ENCODE results near the gene FYB2.

FYB2 gene

DNA sequence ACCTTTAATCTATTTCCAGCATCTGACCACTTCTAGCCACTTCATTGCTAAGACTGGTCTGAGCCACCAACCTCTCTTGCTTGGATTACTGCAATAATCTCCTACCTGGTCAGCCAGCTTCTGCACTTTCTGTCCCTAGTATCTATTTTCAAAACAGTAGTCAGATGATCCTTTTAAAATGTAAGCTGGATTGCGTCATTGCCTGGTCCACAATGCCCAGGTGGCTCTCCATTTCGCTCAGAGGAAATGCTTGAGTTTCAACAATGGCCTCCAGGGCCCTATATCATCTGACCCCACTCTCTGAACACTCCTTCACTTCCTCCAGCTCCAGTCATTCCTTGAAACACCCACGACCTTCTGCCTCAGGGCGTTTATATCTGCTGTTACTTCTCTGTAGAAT is 2.3 kb downstream of the FYB2 start:
- no peak overlapping the region for H4K12ac ChIP-seq (ENCODE audit: low read depth, low read length)

DNA sequence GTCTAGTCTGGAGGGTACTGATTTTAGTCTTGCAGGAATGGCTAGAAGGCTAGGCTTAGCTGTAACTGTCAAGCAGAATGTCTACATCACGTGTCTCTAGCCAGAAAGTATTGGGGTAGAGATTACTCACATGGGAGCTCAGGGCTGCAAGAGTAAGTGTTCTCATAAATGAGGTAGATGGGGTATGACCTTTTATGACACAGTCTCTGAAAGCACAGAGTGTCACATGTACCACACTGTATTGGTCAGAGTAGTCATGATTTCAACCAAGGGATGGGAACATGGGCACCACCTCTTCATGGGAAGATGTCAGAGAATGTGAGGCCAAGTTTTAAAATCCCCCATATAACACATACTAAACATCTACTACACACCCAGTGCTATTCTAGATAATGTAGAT is 2.9 kb downstream of the FYB2 start:
- Histone ChIP-seq H4K8ac (ENCODE audit: low read depth, low read length) (no peak overlapping the region), H4K12ac (ENCODE audit: low read depth, low read length) (no peak overlapping the region), H2BK120ac (ENCODE audit: insufficient read depth, low read length, poor library complexity) (peak overlapping the region; percentile 69), H3K14ac (ENCODE audit: low read length) (peak overlapping the region; percentile 34), H3K36me3 (ENCODE audit: control insufficient read depth in 1 of 2, insufficient read depth in 2 of 2, low read length in 2 of 2) (no peaks in the 10 kb centered on the region), H3K4me2 (ENCODE audit: low read length) (no peak overlapping the region), H3K79me2 (ENCODE audit: control insufficient read depth, insufficient read depth, low read length, poor library complexity) (no peaks in the 10 kb centered on the region), H2BK12ac (ENCODE audit: low read length) (peak overlapping the region; percentile 60), H3K27ac (ENCODE audit: low read depth, low read length) (no peak overlapping the region), H2BK5ac (ENCODE audit: low read depth, low read length, poor library complexity) (no peak overlapping the region), H4K91ac (ENCODE audit: low read depth, low read length) (peak overlapping the region; percentile 17), H3K9me3 (ENCODE audit: insufficient read depth, low read depth, low read length) (peaks cover 3% of the 10 kb centered on the region), H2AK5ac (ENCODE audit: low read length) (peak overlapping the region; percentile 44), H3K23ac (ENCODE audit: low read length) (no peak overlapping the region), H3K4me3 (ENCODE audit: low read depth, low read length) (no peak overlapping the region), H3K4me1 (ENCODE audit: control insufficient read depth in 1 of 2, insufficient read depth in 2 of 2, low read length in 2 of 2) (peaks cover 13 to 24% of the 10 kb centered on the region in 2 experiments), H3K27me3 (ENCODE audit: insufficient read depth, low read length) (no peaks in the 10 kb centered on the region), H3K4ac (ENCODE audit: low read depth, low read length) (no peak overlapping the region), H2AFZ (ENCODE audit: insufficient read depth, low read length, poor library complexity) (no peak overlapping the region), H3K79me1 (ENCODE audit: low read length) (peaks cover 6% of the 10 kb centered on the region), H3K9ac (ENCODE audit: low read length) (no peak overlapping the region), H3K18ac (ENCODE audit: low read length) (no peak overlapping the region)
- DNase-seq, result no peak
- no CpG with 5 or more reads among the region's 1 CpG for WGBS (ENCODE audit: extremely low coverage, insufficient coverage, insufficient read length)

More for the DNA sequence above, 2.3 kb downstream of the FYB2 start:
- Histone ChIP-seq H3K23ac (ENCODE audit: low read length) (no peak overlapping the region), H3K79me2 (ENCODE audit: control insufficient read depth, insufficient read depth, low read length, poor library complexity) (no peaks in the 10 kb centered on the region), H3K4me2 (ENCODE audit: low read length) (no peak overlapping the region), H3K9ac (ENCODE audit: low read length) (no peak overlapping the region), H3K36me3 (ENCODE audit: control insufficient read depth in 1 of 2, insufficient read depth in 2 of 2, low read length in 2 of 2) (no peaks in the 10 kb centered on the region), H2AFZ (ENCODE audit: insufficient read depth, low read length, poor library complexity) (no peak overlapping the region), H4K91ac (ENCODE audit: low read depth, low read length) (no peak overlapping the region), H3K79me1 (ENCODE audit: low read length) (peaks cover 6% of the 10 kb centered on the region), H3K27ac (ENCODE audit: low read depth, low read length) (no peak overlapping the region), H3K9me3 (ENCODE audit: insufficient read depth, low read depth, low read length) (peaks cover 3% of the 10 kb centered on the region), H2BK120ac (ENCODE audit: insufficient read depth, low read length, poor library complexity) (no peak overlapping the region), H3K27me3 (ENCODE audit: insufficient read depth, low read length) (no peaks in the 10 kb centered on the region), H3K18ac (ENCODE audit: low read length) (no peak overlapping the region), H3K4me1 (ENCODE audit: control insufficient read depth in 1 of 2, insufficient read depth in 2 of 2, low read length in 2 of 2) (peaks cover 13 to 21% of the 10 kb centered on the region in 2 experiments), H4K8ac (ENCODE audit: low read depth, low read length) (no peak overlapping the region), H3K4ac (ENCODE audit: low read depth, low read length) (no peak overlapping the region), H3K4me3 (ENCODE audit: low read depth, low read length) (no peak overlapping the region), H2BK5ac (ENCODE audit: low read depth, low read length, poor library complexity) (no peak overlapping the region), H3K14ac (ENCODE audit: low read length) (no peak overlapping the region), H2BK12ac (ENCODE audit: low read length) (no peak overlapping the region), H2AK5ac (ENCODE audit: low read length) (no peak overlapping the region)
- peak; percentile 59 for DNase-seq
- WGBS (ENCODE audit: extremely low coverage, insufficient coverage, insufficient read length), result no CpG with 5 or more reads among the region's 4 CpGs

DNA sequence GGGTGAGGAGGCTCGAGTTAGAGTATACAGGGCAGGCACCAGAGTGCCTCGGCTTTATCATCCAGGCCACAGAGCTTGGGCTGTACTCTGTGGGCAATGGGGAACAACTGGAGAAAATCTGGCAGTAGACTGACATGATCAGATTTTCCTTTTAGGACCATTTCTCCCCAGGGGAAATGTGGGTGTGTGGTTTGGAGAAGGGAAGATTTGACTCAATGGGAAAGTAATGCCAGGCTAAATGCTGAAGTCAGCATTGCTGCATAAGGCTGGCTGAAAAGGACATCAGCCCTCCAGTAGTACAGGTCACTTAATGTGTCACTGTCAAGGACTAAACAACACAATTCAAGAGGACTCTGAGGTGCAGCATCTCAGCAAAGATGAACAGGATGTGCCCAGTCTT is 5.0 kb downstream of the FYB2 start:
- no peak overlapping the region for H4K8ac ChIP-seq (ENCODE audit: low read depth, low read length)
- H3K14ac ChIP-seq (ENCODE audit: low read length), result no peak overlapping the region
- H3K4me3 ChIP-seq (ENCODE audit: low read depth, low read length), result no peak overlapping the region
- H3K4ac ChIP-seq (ENCODE audit: low read depth, low read length), result no peak overlapping the region
- no peak overlapping the region for H3K18ac ChIP-seq (ENCODE audit: low read length)
- no peak overlapping the region for H2BK5ac ChIP-seq (ENCODE audit: low read depth, low read length, poor library complexity)
- peaks cover 5 to 17% of the 10 kb centered on the region in 2 experiments for H3K4me1 ChIP-seq (ENCODE audit: control insufficient read depth in 1 of 2, insufficient read depth in 2 of 2, low read length in 2 of 2)
- H4K91ac ChIP-seq (ENCODE audit: low read depth, low read length), result no peak overlapping the region
- H3K9ac ChIP-seq (ENCODE audit: low read length), result no peak overlapping the region
- no peak overlapping the region for H3K4me2 ChIP-seq (ENCODE audit: low read length)
- H4K12ac ChIP-seq (ENCODE audit: low read depth, low read length), result no peak overlapping the region
- DNase-seq, result no peak
- H2BK12ac ChIP-seq (ENCODE audit: low read length), result no peak overlapping the region
- H2BK120ac ChIP-seq (ENCODE audit: insufficient read depth, low read length, poor library complexity), result no peak overlapping the region
- H3K27ac ChIP-seq (ENCODE audit: low read depth, low read length), result no peak overlapping the region
- no peaks in the 10 kb centered on the region for H3K79me2 ChIP-seq (ENCODE audit: control insufficient read depth, insufficient read depth, low read length, poor library complexity)
- peaks cover 3% of the 10 kb centered on the region for H3K9me3 ChIP-seq (ENCODE audit: insufficient read depth, low read depth, low read length)
- peak overlapping the region; percentile 36 for H2AK5ac ChIP-seq (ENCODE audit: low read length)
- H3K36me3 ChIP-seq (ENCODE audit: control insufficient read depth in 1 of 2, insufficient read depth in 2 of 2, low read length in 2 of 2), result no peaks in the 10 kb centered on the region
- no CpG with 5 or more reads among the region's 2 CpGs for WGBS (ENCODE audit: extremely low coverage, insufficient coverage, insufficient read length)
- peaks cover 3% of the 10 kb centered on the region for H3K79me1 ChIP-seq (ENCODE audit: low read length)
- no peaks in the 10 kb centered on the region for H3K27me3 ChIP-seq (ENCODE audit: insufficient read depth, low read length)
- no peak overlapping the region for H2AFZ ChIP-seq (ENCODE audit: insufficient read depth, low read length, poor library complexity)
- H3K23ac ChIP-seq (ENCODE audit: low read length), result no peak overlapping the region

DNA sequence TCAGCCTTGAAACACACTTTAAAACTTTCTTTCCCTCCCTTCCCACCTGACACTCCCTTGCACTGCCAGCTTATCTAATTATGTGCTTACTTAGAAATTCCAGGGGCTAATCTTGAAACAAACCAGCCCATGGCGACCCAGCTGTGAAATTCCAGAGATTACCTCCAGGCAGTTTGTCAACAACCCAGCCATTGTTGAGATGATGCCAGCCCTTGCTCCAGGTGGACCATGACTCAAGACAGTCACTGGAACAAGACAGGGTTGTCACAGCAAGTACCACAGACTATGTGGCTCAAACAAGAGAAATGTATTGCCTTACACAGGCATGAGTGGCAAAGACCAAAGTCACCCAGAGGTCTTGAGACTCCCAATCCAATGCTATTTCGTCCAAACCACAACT is 7.9 kb downstream of the FYB2 start:
- H4K8ac ChIP-seq (ENCODE audit: low read depth, low read length), result no peak overlapping the region
- H3K79me2 ChIP-seq (ENCODE audit: control insufficient read depth, insufficient read depth, low read length, poor library complexity), result no peaks in the 10 kb centered on the region
- H3K4me3 ChIP-seq (ENCODE audit: low read depth, low read length), result no peak overlapping the region
- H3K27me3 ChIP-seq (ENCODE audit: insufficient read depth, low read length), result no peaks in the 10 kb centered on the region
- no peak overlapping the region for H3K23ac ChIP-seq (ENCODE audit: low read length)
- no peak overlapping the region for H2BK5ac ChIP-seq (ENCODE audit: low read depth, low read length, poor library complexity)
- H3K4ac ChIP-seq (ENCODE audit: low read depth, low read length), result no peak overlapping the region
- H3K4me2 ChIP-seq (ENCODE audit: low read length), result peak overlapping the region; percentile 33
- H3K14ac ChIP-seq (ENCODE audit: low read length), result no peak overlapping the region
- H2BK120ac ChIP-seq (ENCODE audit: insufficient read depth, low read length, poor library complexity), result no peak overlapping the region
- no peak overlapping the region for H3K27ac ChIP-seq (ENCODE audit: low read depth, low read length)
- no peak overlapping the region for H3K9ac ChIP-seq (ENCODE audit: low read length)
- H2AK5ac ChIP-seq (ENCODE audit: low read length), result no peak overlapping the region
- H3K9me3 ChIP-seq (ENCODE audit: insufficient read depth, low read depth, low read length), result peaks cover 3% of the 10 kb centered on the region
- H2AFZ ChIP-seq (ENCODE audit: insufficient read depth, low read length, poor library complexity), result no peak overlapping the region
- no peak overlapping the region for H4K91ac ChIP-seq (ENCODE audit: low read depth, low read length)
- H3K4me1 ChIP-seq (ENCODE audit: control insufficient read depth in 1 of 2, insufficient read depth in 2 of 2, low read length in 2 of 2), result peaks cover 0 to 3% of the 10 kb centered on the region in 2 experiments
- no peak overlapping the region for H2BK12ac ChIP-seq (ENCODE audit: low read length)
- no peak overlapping the region for H3K18ac ChIP-seq (ENCODE audit: low read length)
- no peaks in the 10 kb centered on the region for H3K79me1 ChIP-seq (ENCODE audit: low read length)
- DNase-seq, result peak; percentile 55 to 74
- H3K36me3 ChIP-seq (ENCODE audit: control insufficient read depth in 1 of 2, insufficient read depth in 2 of 2, low read length in 2 of 2), result no peaks in the 10 kb centered on the region
- no CpG with 5 or more reads among the region's 2 CpGs for WGBS (ENCODE audit: extremely low coverage, insufficient coverage, insufficient read length)
- no peak overlapping the region for H4K12ac ChIP-seq (ENCODE audit: low read depth, low read length)

All from trophoblast cell (in vitro differentiated cells and primary cell).